Loucy (cell line): ENCODE data around the gene TDRD12.
"Not testable (repeated sequence)": the region's sequence is repeated elsewhere in the genome, so short reads cannot be mapped to it uniquely, and the experiment has no call there.

Experiments
- CTCF ChIP-seq: fragments of 200-600 bp; sonication (generic); conservative IDR thresholded peaks from 2 replicates; pipeline ENCODE4 v1.5.1; 2014; ENCODE audit warnings: mild to moderate bottlenecking, antibody characterized with exemption, low read length
- EZH2phosphoT487 ChIP-seq: fragments of 200-600 bp; IDR thresholded peaks from 2 replicates; pipeline ENCODE4 v1.6.1; 2018; ENCODE audit warnings: antibody characterized with exemption, mild to moderate bottlenecking, moderate library complexity, borderline replicate concordance

GRCh38 chr19:32787895-32788294 lies 68.3 kb downstream of the TDRD12 start:
- not testable (repeated sequence) for TF ChIP-seq CTCF, EZH2phosphoT487
